ENCODE measurements around the gene COL12A1. TPM values are rescaled to one million over a fixed set of nuclear protein-coding genes. Genes with fewer than 3 reads are reported as not detected.
A peak's percentile ranks its signal among the peaks of the same experiment; 100 is the strongest.

Gene COL12A1
- total and polyA plus RNA-seq, 8 donors: 1.2 to 19.3 (median 3.5) TPM

DNA sequence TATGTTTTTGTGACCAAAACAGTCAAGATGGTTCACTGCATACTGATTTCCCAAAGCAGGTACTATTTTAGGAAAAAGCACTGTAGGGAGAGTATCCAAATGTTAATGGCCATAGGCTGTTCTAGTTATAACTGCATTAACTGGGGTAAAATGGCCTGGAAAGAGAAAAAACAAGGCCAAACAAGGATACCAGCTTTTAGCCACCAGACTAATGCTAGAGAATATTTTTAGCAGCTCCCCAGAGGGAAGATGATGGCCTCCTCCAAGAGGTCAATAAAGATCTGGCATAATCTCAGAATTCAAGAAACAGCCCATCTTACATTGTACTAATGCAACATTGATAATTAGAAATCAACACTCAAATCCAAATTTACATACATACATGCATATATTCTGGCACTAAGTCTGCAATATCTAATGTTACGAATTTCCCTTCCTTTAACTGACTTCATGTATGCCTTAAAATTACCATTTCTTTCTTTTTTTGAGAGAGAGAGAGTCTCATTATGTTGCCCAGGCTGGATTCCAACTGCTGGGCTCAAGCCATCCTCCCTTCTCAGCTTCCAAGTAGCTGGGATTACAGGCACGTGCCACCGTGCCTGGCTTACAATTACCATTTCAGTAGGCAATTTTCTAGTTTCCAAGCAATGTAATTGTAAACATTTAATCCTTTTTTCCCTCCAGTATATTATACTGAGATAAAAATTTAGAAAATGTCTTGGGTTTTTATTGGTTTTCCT is 28.4 kb upstream of the COL12A1 start:
- Histone ChIP-seq H3K36me3 (peaks cover 5 to 23% (median 6%) of the 10 kb centered on the region in 3 donors), H3K27me3 (no peaks in the 10 kb centered on the region), H3K27ac (no peak overlapping the region), H3K9me3 (no peaks in the 10 kb centered on the region), H3K4me3 (no peak overlapping the region), H3K4me1 (no peaks in the 10 kb centered on the region)
- ATAC-seq (no peak), DNase-seq (no peak), FAIRE-seq (no peak)
- TF ChIP-seq, protein P1, sequence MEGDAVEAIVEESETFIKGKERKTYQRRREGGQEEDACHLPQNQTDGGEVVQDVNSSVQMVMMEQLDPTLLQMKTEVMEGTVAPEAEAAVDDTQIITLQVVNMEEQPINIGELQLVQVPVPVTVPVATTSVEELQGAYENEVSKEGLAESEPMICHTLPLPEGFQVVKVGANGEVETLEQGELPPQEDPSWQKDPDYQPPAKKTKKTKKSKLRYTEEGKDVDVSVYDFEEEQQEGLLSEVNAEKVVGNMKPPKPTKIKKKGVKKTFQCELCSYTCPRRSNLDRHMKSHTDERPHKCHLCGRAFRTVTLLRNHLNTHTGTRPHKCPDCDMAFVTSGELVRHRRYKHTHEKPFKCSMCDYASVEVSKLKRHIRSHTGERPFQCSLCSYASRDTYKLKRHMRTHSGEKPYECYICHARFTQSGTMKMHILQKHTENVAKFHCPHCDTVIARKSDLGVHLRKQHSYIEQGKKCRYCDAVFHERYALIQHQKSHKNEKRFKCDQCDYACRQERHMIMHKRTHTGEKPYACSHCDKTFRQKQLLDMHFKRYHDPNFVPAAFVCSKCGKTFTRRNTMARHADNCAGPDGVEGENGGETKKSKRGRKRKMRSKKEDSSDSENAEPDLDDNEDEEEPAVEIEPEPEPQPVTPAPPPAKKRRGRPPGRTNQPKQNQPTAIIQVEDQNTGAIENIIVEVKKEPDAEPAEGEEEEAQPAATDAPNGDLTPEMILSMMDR (IDR thresholded peaks at IDR 0.05): no peak
- WGBS, 2 donors: 58 to 59% methylated on average over 3 of the region's 3 CpGs
- intact Hi-C loops (cut with DNase I): no loop called here

DNA sequence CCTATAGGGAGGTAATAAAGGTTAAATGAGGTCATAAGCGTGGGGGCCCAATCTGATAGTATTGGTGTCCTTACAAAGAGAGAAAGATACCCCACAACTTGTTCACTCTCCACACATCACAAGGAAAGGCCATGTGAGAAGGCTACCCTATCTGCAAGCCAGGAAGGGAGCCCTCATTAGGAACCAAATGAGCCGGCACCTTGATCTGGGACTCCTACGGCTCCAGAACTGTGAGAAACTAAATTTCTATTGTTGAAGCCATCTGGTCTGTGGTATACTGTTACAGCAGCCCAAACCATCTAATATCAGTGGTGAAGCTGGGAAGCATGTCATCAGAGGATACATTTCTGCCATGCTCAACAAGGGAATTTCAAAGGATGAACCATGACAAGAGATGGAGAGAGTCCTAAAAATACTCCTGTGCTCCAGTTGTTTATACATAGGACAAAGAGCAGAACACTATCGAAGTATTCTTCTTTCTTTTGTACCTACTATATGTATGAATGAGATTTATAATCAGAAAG is 27.3 kb upstream of the COL12A1 start:
- Histone ChIP-seq H3K27ac (no peak overlapping the region), H3K27me3 (no peaks in the 10 kb centered on the region), H3K9me3 (no peaks in the 10 kb centered on the region), H3K4me3 (no peak overlapping the region), H3K4me1 (no peaks in the 10 kb centered on the region), H3K36me3 (peaks cover 0 to 15% (median 5%) of the 10 kb centered on the region in 3 donors)
- FAIRE-seq (no peak), ATAC-seq (no peak), DNase-seq (no peak)
- WGBS, 2 donors: 80 to 91% methylated on average over 4 of the region's 4 CpGs
- intact Hi-C loops (cut with DNase I): no loop called here
- TF ChIP-seq, protein P1 (IDR thresholded peaks at IDR 0.05): no peak

DNA sequence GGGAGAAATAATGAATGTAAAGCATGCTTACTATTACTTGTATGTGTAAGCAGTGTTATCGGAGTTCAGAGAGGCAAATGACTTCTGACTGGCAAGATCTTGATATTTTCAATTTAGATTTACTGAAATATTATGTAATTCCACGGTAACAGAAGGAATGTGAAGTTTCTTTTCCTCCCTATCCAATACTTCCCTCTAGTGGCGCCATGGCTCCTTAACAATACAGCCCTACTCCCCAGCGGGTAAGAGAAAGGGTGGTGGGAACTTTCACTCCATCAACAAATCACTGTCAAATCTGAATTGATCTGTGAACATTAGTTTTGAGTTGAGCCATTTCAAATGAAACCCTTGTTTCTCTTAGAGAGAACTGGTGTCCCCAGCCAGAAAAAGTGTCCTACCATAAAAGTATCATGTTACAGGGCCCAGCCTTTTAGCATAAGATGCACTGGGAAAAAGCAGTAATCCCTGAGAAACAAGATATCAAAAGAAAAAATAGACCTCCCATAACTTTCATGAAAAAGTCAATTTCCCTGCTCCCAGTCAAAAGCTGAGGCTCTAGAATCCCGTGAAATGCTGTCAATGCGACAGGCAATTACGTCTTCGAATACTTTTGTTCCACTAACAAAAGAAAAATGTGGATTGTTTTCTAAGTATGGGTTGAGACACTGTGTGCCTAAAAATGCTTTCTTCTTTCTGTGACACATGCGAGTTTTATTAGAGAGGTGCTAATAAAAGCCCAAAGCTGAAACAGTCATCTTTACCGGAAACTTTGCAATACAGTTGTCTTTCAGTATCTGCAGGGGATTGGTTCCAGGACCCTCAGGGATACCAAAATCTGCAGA is 24.9 kb upstream of the COL12A1 start:
- Histone ChIP-seq H3K4me3 (no peak overlapping the region), H3K36me3 (no peaks in the 10 kb centered on the region), H3K4me1 (no peaks in the 10 kb centered on the region), H3K27ac (no peak overlapping the region), H3K27me3 (no peaks in the 10 kb centered on the region), H3K9me3 (no peaks in the 10 kb centered on the region)
- peak; percentile 76 to 94 (median 86) for ATAC-seq
- DNase-seq: peak in 2 of 6 donors; percentile 20 to 29
- no peak for FAIRE-seq
- intact Hi-C loops (cut with DNase I): no loop called here
- 51 to 54% methylated on average over 10 of the region's 10 CpGs for whole genome bisulfite sequencing, 2 donors
- TF ChIP-seq, protein P1 (IDR thresholded peaks at IDR 0.05): peak; percentile 14 to 59 (median 49)

DNA sequence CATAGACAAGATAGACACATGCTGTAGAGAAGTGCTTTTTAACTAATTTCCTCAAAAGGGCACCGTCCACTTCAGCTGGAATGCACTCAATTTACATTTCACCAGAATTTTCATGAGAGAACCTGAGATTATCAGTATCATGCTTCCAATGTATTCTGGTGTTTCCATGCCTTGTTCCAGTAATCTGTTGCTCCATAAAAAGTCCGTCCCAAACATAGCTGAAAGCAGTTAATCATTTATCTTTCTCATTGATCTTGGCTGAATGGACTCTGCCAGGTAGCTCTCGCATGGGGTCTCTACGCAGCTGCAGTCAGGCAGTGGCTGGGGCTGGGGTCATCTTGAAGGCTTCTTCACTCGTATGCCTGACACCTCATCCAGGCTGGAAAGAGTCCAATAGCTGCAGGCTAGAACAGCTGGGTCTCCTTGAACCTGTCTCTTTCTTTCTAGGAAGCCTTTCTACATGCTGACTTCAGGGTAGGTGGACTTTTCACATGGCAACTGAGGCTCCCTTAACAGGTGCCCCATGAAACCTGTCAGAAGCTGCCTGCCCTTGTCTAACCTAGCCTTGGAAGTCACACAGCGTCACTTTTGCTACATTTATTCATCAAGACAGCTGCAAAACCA is 18.6 kb upstream of the COL12A1 start:
- H3K27me3 ChIP-seq: no peaks in the 10 kb centered on the region
- ATAC-seq: peak in 3 of 4 donors; percentile 29 to 59 (median 57)
- no peak overlapping the region for H3K4me3 ChIP-seq
- no peak for DNase-seq
- no peaks in the 10 kb centered on the region for H3K9me3 ChIP-seq
- no peak overlapping the region for H3K27ac ChIP-seq
- H3K36me3 ChIP-seq: no peaks in the 10 kb centered on the region
- TF ChIP-seq, protein P1 (IDR thresholded peaks at IDR 0.05): no peak
- no peak for FAIRE-seq
- peaks cover 0 to 14% (median 9%) of the 10 kb centered on the region in 3 donors for H3K4me1 ChIP-seq
- intact Hi-C loops (cut with DNase I): no loop called here
- 16 to 19% methylated on average over 6 of the region's 6 CpGs for WGBS, 2 donors
